ENCODE measurements around the gene S1PR2. TPM values are rescaled to one million over a fixed set of nuclear protein-coding genes. Genes with fewer than 3 reads are reported as not detected.

The S1PR2 gene
- total and polyA plus RNA-seq, 4 donors, result 1.2 to 4.8 (median 3.3) TPM

- peaks cover 0 to 3% (median under 1%) of the 10 kb centered on the region in 4 donors for H3K36me3 ChIP-seq (ENCODE audit: control insufficient read depth in 4 of 4, insufficient read depth in 3 of 4, low read depth in 1 of 4, low read length in 3 of 4)
- peaks cover 0 to 15% (median 7%) of the 10 kb centered on the region in 4 donors for H3K4me1 ChIP-seq (ENCODE audit: control insufficient read depth in 4 of 4, insufficient read depth in 4 of 4, low read length in 3 of 4)
Observed at GRCh38 chr19:10226021-10226375, 5.1 kb downstream of the S1PR2 start.

More at GRCh38 chr19:10226021-10226375, 5.1 kb downstream of the S1PR2 start:
- H3K27ac ChIP-seq (ENCODE audit: low read depth in 1 of 2, low read length in 2 of 2), result no peak overlapping the region
- WGBS, result 83% methylated on average over 6 of the region's 6 CpGs
- no peak overlapping the region for H3K4me3 ChIP-seq (ENCODE audit: low read depth in 1 of 3, low read length in 3 of 3)
- no peaks in the 10 kb centered on the region for H3K9me3 ChIP-seq (ENCODE audit: control insufficient read depth in 4 of 4, low read length in 3 of 4)
- no peak for DNase-seq (ENCODE audit: low spot score)
- H3K27me3 ChIP-seq (ENCODE audit: control insufficient read depth in 4 of 4, insufficient read depth in 4 of 4, low read length in 3 of 4), result no peaks in the 10 kb centered on the region
- H3K9ac ChIP-seq (ENCODE audit: low read depth in 1 of 2, low read length in 2 of 2), result no peak overlapping the region
- TF ChIP-seq RXRA (IDR thresholded peaks at IDR 0.05), result no peak
- TF ChIP-seq SP1 (IDR thresholded peaks at IDR 0.05), result no peak
- no peak for TF ChIP-seq ATF3 (IDR thresholded peaks at IDR 0.05)
- TF ChIP-seq YY1 (IDR thresholded peaks at IDR 0.05), result no peak
- no peak for TF ChIP-seq GABPA (IDR thresholded peaks at IDR 0.05 in 1 of 2, conservative IDR thresholded peaks at IDR 0.05 in 1 of 2)
- no peak for TF ChIP-seq FOXA1 (IDR thresholded peaks at IDR 0.05)
- no peak for TF ChIP-seq EGR1 (IDR thresholded peaks at IDR 0.05; ENCODE audit: low read depth in 2 of 2)
- no peak for TF ChIP-seq HNF4A (conservative IDR thresholded peaks at IDR 0.05)
- TF ChIP-seq NR2F2 (IDR thresholded peaks at IDR 0.05), result no peak
- TF ChIP-seq RAD21 (IDR thresholded peaks at IDR 0.05), result no peak
- TF ChIP-seq HNF4G (IDR thresholded peaks at IDR 0.05), result no peak
- no peak for TF ChIP-seq JUND (IDR thresholded peaks at IDR 0.05)
- TF ChIP-seq TAF1 (conservative IDR thresholded peaks at IDR 0.05), result no peak
- no peak for TF ChIP-seq REST (IDR thresholded peaks at IDR 0.05)
- no peak for TF ChIP-seq ZBTB33 (IDR thresholded peaks at IDR 0.05)
- no peak for TF ChIP-seq MAX (IDR thresholded peaks at IDR 0.05)
- TF ChIP-seq FOXA2 (IDR thresholded peaks at IDR 0.05), result no peak
- TF ChIP-seq CTCF (IDR thresholded peaks at IDR 0.05; ENCODE audit: low read depth, low read length, missing input control), result no peak
